GM19467 (cell line): ENCODE results near the gene CD4.

Source experiments
- ATAC-seq: cut with Tn5 transposase; IDR thresholded peaks from one replicate; pipeline ENCODE4 v1.9.1; 2021; ENCODE audit warnings: mild to moderate bottlenecking, moderate library complexity; ENCODE audit not compliant: unreplicated experiment

The CD4 gene

DNA sequence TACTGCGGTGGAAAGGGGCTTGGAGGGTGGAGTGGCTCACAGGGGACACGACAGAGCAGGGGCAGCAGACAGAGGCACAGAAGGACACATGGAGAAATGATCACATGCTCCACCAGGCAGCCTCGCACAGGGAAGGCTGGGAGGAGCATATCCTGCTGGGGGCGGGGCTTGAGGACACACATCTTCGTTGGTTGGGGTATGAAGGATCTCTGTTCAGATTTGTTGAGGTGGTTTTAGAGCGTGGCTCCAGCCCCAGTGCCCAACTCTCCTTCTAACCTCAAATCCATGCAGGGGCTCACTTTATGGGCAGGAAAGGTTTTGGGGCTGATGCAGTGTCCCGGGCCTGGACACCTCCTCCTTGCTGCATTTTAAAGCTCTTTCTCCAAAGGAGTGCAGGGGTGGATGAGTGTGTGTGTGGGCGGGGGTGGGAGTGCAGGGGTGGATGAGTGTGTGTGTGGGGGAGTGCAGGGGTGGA is 38.1 kb downstream of the CD4 start:
- ATAC-seq = no peak

DNA sequence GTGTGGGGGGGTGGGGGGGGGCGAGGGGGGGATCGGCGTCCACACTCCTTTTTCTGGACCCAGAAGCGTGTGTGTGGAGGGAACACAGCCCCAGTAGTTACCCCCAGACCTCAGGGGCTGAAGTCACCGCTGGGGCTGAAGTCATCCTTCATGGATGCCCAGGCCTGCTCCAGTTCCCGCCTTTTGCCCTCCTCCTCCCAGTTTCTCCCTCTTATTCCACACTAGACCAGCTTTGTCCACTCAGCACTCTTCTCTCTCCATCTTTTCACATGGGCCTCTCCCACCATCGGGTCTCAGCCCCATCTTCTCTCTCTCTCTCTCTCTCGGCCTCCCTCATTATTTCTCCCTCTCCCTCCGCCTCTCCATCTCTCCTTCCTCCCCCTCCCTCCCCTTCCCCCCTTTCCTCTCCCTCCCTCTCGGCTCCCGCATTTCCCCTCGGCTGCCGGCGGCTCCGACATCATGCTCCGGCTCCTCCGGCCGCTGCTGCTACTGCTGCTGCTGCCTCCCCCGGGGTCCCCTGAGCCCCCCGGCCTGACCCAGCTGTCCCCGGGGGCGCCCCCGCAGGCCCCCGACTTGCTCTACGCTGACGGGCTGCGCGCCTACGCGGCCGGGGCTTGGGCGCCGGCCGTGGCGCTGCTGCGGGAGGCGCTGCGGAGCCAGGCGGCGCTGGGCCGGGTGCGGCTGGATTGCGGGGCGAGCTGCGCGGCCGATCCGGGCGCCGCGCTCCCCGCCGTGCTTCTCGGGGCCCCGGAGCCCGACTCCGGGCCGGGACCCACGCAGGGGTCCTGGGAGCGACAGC is 38.9 kb downstream of the CD4 start, which contains the start of gene P3H3:
Gene P3H3, plus strand, starts transcription at position 426 of the 799 bp plus-strand sequence. Its CDS starts 34 bp downstream, at position 460.
- no peak for ATAC-seq

DNA sequence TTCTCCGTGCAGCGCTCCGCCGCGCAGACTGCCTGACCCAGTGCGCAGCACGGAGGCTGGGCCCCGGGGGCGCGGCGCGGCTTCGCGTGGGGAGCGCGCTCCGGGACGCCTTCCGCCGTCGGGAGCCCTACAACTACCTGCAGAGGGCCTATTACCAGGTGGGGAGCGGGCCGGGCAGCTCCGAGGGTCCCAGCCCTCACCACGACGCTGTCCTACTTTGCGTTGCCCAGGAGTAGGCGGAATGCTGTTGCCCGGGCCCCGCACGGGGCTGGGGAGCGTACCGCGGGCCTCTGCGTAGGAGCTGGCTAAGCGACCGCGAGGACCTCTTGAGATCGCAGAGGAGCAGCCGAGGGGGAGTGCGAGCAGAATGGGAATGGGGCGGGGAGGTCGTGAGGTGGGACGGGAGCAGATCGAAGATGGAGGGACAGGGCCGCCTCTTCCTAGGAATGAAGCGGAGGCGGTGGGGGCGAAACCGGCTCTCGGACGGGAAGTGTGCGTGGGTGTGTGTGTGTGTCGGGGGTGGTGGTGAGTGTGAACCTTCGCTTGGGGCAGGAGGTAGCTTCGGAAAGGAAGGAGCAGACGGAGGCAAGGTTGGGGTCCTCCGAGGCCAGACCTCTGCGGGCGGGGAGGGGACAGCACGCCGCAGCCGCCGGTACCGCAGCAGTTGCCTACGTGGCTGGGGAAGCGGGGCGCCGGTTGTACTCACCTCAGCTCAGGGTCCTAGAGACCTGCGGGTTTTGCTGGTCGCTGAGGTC is 39.6 kb downstream of the CD4 start:
- ATAC-seq = no peak

DNA sequence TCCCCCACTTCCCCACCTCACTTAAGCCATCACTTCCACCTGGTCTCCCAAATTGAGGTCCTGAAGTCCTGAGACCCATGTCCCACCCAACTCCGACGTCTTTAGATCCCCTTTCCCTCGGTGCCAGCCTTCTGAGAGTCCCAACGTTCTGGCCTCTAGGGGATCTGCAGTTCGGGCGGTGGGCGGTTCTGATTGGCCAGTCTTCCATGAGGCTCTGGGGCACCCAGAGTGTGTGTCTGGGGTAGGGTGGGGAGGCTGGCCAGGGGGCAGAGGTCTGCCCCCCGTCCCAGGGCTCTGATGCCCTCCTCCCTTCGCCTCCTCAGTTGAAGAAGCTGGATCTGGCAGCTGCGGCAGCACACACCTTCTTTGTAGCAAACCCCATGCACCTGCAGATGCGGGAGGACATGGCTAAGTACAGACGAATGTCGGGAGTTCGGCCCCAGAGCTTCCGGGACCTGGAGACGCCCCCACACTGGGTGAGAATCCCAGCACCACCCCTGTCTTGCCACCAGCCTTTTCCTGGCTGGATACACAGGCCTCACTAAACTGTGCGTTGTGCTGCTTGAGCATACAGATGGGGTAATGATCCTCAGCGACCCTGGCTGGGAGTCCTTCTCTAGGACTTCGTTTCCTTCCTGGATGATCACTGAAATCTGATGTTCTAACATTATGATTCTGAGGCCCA is 40.4 kb downstream of the CD4 start:
- ATAC-seq = no peak

DNA sequence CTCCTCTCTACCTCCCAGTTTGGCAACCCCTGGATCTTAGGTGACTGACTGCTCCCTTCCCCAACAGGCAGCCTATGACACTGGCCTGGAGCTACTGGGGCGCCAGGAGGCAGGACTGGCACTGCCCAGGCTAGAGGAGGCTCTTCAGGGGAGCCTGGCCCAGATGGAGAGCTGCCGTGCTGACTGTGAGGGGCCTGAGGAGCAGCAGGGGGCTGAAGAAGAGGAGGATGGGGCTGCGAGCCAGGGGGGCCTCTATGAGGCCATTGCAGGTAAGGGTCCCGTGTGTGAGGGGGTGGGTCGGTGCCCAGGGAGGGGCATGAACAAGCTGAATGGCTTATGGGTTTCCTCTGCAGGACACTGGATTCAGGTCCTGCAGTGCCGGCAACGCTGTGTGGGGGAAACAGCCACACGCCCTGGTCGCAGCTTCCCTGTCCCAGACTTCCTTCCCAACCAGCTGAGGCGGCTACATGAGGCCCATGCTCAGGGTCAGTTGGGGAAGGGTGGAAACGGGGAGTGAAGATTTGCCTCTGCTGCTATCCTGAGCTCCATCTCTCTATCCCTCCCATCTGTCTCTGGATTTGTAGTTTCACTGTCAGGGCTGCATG is 41.1 kb downstream of the CD4 start:
- no peak for ATAC-seq

DNA sequence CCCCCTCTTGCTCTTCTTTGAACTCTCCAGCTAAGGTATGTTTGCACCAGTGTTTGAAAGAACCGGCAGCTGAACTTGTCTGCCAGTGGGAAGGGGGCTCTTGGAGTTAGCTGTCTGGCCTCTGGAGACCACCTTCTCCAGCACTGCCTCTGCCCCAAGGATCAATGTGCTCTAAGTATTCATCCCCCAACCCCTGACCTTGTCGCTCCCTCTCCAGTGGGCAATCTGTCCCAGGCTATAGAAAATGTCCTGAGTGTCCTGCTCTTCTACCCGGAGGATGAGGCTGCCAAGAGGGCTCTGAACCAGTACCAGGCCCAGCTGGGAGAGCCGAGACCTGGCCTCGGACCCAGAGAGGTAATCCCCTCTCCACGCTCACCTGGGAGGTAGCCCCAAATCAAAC is 41.7 kb downstream of the CD4 start:
- no peak for ATAC-seq

DNA sequence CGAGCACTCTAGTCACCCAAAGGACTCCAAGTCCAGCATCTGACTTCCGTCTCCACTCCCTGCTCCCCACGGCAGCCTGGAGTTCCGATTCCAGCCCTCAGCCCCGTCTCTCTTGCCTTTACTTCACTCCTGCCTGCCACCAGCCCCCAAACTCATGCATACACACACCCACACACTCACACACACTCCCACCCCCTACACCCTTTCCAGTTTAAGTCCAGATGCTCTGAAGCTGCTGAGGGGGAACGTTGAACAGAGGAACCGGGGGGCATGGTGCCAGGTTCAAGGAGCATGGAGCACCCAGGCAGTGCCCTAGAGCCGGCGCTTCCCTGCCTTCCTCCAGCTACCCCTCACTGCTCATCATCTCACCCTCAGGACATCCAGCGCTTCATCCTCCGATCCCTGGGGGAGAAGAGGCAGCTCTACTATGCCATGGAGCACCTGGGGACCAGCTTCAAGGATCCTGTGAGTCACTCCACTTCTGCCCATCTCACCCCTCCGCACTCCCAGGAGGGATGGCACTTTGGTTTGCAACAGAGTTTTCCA is 42.2 kb downstream of the CD4 start:
- ATAC-seq = no peak

DNA sequence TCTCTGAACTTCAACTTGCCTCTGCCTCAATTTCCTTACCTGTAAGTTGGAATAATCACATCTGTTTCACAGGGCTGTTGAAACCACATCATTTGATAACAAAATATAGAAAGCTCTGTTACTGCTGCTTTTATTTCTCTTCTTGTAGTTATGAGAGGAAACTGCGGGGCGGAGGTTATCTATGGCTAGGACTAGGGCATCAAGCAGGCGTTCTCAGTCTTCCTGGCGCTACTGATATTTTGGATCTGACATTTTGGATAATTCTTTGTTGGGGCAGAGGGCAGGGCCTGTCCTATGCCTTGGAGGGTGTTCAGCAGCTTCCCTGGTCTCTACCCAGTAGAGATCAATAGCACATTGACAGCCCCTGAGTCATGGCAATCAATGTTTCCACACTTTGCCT is 42.8 kb downstream of the CD4 start:
- no peak for ATAC-seq

DNA sequence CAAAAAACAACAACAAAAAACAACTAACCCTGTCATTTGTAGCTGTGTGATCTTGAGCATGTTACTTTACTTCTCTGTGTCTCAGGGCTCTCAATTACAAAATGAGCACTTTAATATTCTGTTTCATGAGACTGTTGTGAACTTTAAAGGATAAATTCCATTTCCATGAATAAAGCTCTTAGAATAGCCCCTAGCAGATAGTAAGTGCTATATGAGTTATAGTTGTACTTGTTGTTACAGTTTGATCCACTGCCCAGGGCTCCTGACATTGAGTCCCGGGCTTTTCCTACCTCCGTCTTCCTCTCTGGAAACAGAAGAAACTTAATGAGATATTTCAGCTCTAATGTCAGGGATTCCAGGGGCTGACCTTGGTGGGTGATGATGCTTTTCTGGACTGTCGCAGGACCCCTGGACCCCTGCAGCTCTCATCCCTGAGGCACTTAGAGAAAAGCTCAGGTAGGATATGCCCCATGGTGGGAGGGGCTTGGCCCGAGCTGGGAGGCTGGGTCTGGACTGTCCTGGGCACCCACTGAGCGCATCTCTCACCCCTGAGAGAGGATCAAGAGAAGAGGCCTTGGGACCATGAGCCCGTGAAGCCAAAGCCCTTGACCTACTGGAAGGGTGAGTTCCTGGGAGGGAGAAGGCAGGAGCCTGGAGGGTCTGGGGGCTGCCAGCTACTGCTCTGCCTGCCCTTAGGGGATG is 44.0 kb downstream of the CD4 start:
- ATAC-seq = no peak

DNA sequence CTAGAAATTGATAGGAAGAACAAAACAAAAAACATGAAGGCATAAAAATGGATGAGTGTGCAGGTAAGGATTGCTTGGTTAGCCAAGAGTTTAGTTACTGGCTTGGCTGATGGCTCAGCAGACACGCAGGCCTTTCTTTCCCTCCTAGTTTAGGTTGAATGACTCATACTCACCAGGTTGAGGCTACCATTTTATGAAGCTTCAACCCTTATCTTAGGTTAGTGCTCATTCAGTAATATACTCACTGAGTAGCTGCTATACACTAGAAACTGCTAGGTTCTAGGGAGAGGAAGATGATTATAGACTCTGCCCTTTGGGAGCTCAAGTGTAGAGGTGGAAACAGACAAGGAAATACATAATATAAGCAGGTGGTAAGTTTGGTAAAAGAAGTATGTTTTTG is 44.9 kb downstream of the CD4 start:
- ATAC-seq = no peak

DNA sequence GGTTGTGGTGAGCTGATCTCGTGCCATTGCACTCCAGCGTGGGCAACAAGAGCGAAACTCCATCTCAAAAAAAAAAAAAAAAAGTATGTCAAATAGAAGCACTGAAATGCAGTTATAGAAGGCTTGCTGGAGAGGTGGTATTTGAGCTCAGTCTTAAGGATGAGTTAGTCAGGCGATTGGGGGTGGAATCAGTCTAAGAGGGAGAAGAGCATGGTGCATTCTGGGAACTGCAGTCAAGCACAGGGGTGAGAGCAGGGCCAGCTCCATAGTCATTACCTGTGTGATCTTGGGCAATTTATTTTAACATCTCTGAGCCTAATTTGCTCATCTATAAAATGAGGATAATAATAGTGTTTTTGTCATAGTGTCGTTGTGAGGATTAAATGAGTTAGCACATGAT is 45.5 kb downstream of the CD4 start:
- no peak for ATAC-seq

DNA sequence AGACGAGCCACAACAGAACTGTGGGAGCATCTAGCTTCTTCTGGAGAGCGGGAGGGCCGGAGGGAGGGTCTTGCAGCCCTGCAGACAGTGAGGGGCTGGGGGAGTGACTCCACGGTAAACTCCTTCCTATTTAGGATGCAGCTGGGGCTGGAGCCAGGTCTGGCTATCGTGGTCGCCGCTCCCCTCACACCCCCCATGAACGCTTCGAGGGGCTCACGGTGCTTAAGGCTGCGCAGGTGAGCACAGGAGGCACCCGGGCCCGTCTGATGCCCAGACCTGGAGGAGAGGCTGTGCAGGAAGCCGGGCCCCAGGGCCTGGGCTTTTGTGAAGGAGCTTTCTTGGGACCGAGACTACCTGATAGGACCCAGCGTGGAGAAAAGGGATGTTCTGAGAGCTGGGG is 47.5 kb downstream of the CD4 start:
- no peak for ATAC-seq

DNA sequence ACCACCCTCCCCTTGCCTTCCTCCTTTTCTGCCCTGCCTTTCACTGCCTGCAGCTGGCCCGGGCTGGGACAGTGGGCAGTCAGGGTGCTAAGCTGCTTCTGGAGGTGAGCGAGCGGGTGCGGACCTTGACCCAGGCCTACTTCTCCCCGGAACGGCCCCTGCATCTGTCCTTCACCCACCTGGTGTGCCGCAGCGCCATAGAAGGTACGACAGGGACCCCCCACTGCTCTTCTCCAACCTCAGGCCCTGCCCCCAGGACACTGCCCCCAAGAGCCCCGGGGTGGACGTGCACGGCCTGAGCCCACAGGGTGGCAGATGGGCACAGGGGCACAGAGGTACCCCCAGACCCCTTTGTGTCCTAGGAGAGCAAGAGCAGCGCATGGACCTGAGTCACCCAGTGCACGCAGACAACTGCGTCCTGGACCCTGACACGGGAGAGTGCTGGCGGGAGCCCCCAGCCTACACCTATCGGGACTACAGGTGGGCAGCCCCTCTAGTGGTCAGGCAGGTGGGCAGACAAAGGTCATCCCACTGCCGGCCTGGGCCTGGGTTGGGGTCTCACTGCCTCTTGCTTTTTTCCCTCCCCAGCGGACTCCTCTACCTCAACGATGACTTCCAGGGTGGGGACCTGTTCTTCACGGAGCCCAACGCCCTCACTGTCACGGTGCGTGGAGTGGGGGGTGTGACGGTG is 48.2 kb downstream of the CD4 start:
- ATAC-seq = no peak

DNA sequence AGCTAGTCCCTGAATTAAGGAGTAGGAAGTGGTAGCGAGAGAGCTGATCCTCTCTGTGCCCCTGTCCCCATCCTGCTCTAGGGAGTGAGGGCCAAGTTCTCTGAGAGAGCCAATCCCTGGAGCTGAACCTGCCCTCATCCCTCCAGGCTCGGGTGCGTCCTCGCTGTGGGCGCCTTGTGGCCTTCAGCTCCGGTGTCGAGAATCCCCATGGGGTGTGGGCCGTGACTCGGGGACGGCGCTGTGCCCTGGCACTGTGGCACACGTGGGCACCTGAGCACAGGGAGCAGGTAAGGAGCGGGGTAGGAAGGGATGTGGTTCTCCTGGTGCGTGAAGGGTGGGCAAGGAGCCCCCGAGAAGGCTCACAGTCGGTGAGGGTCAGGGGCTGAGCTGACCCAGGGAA is 49.5 kb downstream of the CD4 start:
- no peak for ATAC-seq

DNA sequence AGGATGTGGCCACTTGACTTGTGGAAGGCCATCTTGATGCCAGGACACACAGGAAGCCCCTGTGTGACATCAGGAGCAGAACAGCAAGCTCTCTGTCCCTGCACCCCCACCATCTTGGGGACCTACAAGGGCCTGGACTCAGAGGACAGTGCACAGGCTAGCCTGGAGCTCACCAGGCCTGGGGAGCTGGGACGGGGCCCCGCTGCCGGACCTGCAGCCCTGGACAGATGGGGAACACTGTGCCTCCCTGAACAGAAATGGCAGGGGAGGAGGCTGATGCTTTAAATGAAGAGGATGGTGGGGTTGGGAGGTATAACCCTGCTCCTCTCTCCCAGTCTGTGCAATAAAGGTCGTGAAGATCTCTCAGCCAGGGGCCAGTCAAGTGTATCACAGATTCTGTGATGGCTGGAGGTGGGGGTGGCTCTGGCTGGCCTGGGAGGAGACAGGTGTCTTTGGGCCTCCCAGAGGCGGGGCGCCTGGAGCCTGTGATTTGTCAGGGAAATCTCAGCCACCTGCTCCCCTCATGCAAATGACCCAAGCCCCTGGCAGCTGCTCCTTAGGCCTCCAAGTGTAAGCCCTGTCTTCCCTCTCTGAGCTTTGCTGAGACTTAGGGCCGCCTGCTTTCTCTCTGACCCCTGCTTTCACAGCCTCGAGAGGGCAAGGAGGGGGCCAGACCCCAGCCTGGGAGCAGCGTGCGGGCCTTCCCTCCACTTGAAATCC is 50.3 kb downstream of the CD4 start:
- peak; percentile 71 for ATAC-seq

DNA sequence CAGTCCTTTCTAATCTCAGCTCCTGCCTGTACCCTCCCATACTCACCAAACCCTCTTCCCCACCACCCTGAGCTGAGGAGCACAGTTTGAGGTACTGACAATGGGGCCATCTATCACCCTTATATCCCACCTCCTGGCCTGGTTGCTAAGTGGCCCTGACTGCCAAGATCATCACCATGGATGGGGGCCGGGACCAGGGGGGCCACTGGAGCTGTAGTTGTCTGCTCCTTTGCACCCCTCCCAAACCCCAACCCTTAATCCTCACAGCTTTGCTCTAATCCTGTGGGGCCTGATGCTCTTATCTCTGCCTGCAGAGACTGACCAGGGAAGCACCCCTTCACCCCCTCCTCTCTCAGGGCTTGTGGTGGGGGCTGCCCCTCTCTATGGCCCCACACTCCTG is 51.0 kb downstream of the CD4 start:
- ATAC-seq = no peak

DNA sequence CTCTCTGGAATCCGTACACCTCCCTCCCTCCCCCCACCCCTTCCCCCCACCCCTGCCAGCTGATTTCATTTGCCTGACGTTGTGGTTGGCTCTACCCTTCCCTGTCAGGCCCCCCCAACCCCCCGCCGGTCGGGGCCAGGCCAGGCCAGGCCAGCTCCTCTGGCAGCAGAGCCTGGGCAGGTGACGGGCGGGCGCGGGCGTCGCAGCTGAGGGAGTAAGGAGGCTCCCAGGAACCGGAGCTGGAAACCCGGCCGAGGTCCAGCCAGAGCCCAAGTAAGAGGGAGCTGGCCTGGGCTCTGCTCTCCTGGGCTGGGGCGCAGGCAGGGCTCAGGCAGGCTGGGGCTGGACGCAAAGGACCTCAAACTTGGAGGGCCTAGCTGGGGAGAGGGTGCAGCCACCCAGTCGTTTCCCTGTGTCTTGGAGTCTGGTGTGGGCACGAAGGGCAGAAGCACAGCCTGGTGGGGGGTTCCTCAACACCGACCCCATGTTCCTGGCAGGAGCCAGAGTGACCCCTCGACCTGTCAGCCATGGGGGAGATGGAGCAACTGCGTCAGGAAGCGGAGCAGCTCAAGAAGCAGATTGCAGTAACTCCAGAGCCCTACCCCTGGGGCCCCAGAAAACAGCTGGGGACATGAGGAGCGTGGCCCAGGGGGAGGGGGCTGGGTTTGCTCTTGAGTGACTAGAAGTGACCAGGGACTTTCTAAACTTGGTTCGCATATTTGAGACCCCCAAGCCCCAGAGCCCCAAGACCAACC is 51.6 kb downstream of the CD4 start, which contains the start of gene GNB3:
Gene GNB3, plus strand, starts transcription at position 165 of the 755 bp plus-strand sequence. Its CDS starts 363 bp downstream, at position 528.
- no peak for ATAC-seq

DNA sequence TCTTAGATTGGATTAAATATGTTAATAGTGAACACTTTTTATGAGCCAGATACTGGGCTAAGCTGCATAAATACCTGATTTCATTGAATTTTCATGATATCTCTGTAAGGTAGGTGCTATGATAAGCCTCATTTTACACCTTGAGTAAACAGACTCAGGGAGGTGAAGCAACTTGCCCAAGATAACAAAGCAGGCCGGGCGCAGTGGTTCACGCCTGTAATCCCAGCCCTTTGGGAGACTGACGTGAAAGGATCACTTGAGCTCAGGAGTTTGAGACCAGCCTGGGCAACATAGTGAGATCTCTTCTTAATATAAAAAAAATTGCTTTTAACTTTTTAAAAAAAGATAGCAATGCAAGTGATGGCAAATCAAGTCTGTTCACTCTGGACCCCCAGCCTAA is 52.7 kb downstream of the CD4 start:
- ATAC-seq = no peak
